ENCODE data around the gene ROR1.

The ROR1 gene

GRCh38 chr1:63856924-63857323 is 83.1 kb downstream of the ROR1 start:
- no peak for DNase-seq (ENCODE audit: low read depth, low spot score)

GRCh38 chr1:63857478-63857877 is 83.7 kb downstream of the ROR1 start:
- DNase-seq (ENCODE audit: low read depth, low spot score): no peak

GRCh38 chr1:63858153-63858552 is 84.3 kb downstream of the ROR1 start:
- DNase-seq (ENCODE audit: low read depth, low spot score): no peak

- no peak for DNase-seq (ENCODE audit: low read depth, low spot score)
Measured at GRCh38 chr1:63859480-63860275, 85.9 kb downstream of the ROR1 start.

GRCh38 chr1:63861052-63861691 is 87.4 kb downstream of the ROR1 start:
- no peak for DNase-seq (ENCODE audit: low read depth, low spot score)

- no peak for DNase-seq (ENCODE audit: low read depth, low spot score)
Measured at GRCh38 chr1:63863145-63863544, 89.3 kb downstream of the ROR1 start.

- no peak for DNase-seq (ENCODE audit: low read depth, low spot score)
Measured at GRCh38 chr1:63864224-63864641, 90.4 kb downstream of the ROR1 start.

GRCh38 chr1:63865561-63865960 is 91.7 kb downstream of the ROR1 start:
- DNase-seq (ENCODE audit: low read depth, low spot score): no peak

- DNase-seq (ENCODE audit: low read depth, low spot score): no peak
Measured at GRCh38 chr1:63866084-63866483, 92.3 kb downstream of the ROR1 start.

- no peak for DNase-seq (ENCODE audit: low read depth, low spot score)
Measured at GRCh38 chr1:63867429-63868176, 93.8 kb downstream of the ROR1 start.

GRCh38 chr1:63868268-63868781 is 94.5 kb downstream of the ROR1 start:
- DNase-seq (ENCODE audit: low read depth, low spot score): no peak

- DNase-seq (ENCODE audit: low read depth, low spot score): no peak
Measured at GRCh38 chr1:63870152-63870551, 96.3 kb downstream of the ROR1 start.

GRCh38 chr1:63871463-63871862 is 97.6 kb downstream of the ROR1 start:
- DNase-seq (ENCODE audit: low read depth, low spot score): no peak

- no peak for DNase-seq (ENCODE audit: low read depth, low spot score)
Measured at GRCh38 chr1:63873751-63874150, 99.9 kb downstream of the ROR1 start.

GRCh38 chr1:63874278-63874880 is 100.6 kb downstream of the ROR1 start:
- no peak for DNase-seq (ENCODE audit: low read depth, low spot score)

GRCh38 chr1:63875636-63876035 is 101.8 kb downstream of the ROR1 start:
- no peak for DNase-seq (ENCODE audit: low read depth, low spot score)

- DNase-seq (ENCODE audit: low read depth, low spot score): no peak
Measured at GRCh38 chr1:63877021-63877767, 103.4 kb downstream of the ROR1 start.

- no peak for DNase-seq (ENCODE audit: low read depth, low spot score)
Measured at GRCh38 chr1:63877816-63878215, 104.0 kb downstream of the ROR1 start.

GRCh38 chr1:63878932-63879331 is 105.1 kb downstream of the ROR1 start:
- no peak for DNase-seq (ENCODE audit: low read depth, low spot score)

- no peak for DNase-seq (ENCODE audit: low read depth, low spot score)
Measured at GRCh38 chr1:63880958-63881576, 107.2 kb downstream of the ROR1 start.
